Measurements from ENCODE around the gene FBN2.

- no peak for TF ChIP-seq CTCF (IDR thresholded peaks at IDR 0.05)
- TF ChIP-seq EP300 (IDR thresholded peaks at IDR 0.05), result no peak
- TF ChIP-seq POLR2A (IDR thresholded peaks at IDR 0.05), result no peak
Observed at GRCh38 chr5:128303593-128303992, 234.5 kb downstream of the FBN2 start.
